ENCODE results near the gene SORCS2.

The SORCS2 gene

DNA sequence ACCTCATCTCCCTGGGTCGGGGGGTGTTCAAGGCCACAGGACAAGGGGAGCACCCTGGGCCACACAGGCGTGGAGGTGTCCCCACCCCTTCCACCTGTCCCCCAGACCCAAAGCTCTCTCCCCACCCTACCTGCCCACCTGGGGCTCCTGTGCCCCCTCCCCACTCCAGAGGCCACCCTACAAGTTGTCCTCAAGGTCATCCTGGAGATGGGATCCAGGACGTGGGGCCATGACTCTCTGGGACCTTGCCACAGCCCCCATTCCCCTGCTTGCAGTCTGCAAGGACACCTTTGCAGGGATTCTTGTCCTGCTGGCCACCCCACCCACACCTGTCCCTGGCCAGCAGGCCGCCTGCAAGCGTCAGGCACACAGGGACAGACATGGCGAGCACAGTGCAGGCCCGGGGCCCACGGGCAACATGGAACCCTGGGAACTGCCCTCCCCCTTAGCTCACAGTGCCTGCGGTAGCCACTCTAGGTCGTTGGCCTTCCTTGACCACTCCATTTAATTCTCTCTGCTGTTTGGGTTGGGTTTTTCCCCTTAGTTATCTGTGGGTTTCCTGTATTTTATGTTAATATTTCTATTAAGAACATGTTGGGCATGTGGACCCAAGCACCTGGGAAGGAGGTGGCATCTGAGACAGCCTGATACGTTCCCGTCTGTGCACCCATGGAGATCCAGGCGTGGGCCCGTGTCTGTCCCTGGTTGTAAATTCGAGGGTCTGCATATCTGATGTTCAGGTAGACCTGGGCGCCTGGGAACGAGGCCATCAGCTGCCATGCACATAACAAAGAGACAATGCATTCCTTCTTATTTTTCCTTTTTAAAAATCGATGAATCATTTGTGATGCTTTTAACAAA, 549.8 kb downstream of the SORCS2 start:
- Histone ChIP-seq H3K4me1 (ENCODE audit: control insufficient read depth, insufficient read depth, low read length) (no peaks in the 10 kb centered on the region), H3K9me3 (ENCODE audit: control insufficient read depth, insufficient read depth, low read depth, low read length) (no peaks in the 10 kb centered on the region), H3K27ac (ENCODE audit: extremely low read depth, low read depth, low read length) (no peak overlapping the region), H3K4me3 (ENCODE audit: low read depth, low read length) (no peak overlapping the region), H3K36me3 (ENCODE audit: control insufficient read depth in 2 of 2, insufficient read depth in 1 of 2, low read length in 2 of 2) (no peaks in the 10 kb centered on the region)
- ChIA-PET CTCF (interaction anchor here (1.1 kb wide), 1 partner anchor 20 kb away, joined by 3 read pairs; no protein-coding TSS in a partner anchor), POLR2A (no interaction called here)
- no peak for TF ChIP-seq ZNF785 (tag by site-specific recombination; IDR thresholded peaks at IDR 0.05)
- TF ChIP-seq INSM2 (tag by site-specific recombination; IDR thresholded peaks at IDR 0.05) = no peak
- no peak for TF ChIP-seq ZNF529 (tag by site-specific recombination; IDR thresholded peaks at IDR 0.05; ENCODE audit: insufficient replicate concordance)

DNA sequence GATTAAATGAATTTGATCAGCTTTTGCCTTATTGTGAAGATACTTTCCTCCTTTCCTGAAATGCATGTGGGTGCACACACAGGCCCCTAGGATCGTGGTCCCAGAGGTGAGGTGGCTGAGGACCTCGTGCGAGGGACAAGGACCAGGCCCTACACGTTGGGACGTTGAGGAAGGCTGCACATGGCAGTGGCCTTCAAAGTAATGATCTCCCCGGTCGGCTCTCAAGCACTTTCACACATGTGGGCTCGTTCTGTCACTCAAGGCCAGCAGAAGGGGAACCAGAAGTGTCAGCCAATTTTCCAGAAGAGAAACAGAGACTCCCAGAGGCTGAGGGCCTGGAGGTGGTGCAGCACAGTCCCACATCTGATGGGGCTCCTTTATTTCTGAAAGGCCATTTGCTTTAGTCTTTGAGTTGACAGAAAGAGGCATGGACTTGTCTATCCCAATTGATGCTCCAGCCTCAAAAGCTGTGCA, 550.5 kb downstream of the SORCS2 start:
- POLR2A ChIA-PET = no interaction called here
- CTCF ChIA-PET = interaction anchor here (1.1 to 1.6 kb wide), 2 partner anchors 16 to 19 kb away, joined by 3 to 6 read pairs; no protein-coding TSS in a partner anchor
- no peak overlapping the region for H3K27ac ChIP-seq (ENCODE audit: extremely low read depth, low read depth, low read length)
- TF ChIP-seq ZNF704 (tag by site-specific recombination; IDR thresholded peaks at IDR 0.05) (no peak), ZNF48 (tag by site-specific recombination; IDR thresholded peaks at IDR 0.05) (no peak), ZNF341 (tag by site-specific recombination; IDR thresholded peaks at IDR 0.05; ENCODE audit: low read depth) (no peak), ZNF548 (tag by site-specific recombination; IDR thresholded peaks at IDR 0.05) (no peak), ZSCAN4 (tag by site-specific recombination; IDR thresholded peaks at IDR 0.05) (no peak), ZNF785 (tag by site-specific recombination; IDR thresholded peaks at IDR 0.05) (no peak), ZNF433 (tag by site-specific recombination; IDR thresholded peaks at IDR 0.05; ENCODE audit: low read depth) (no peak), ZNF121 (tag by site-specific recombination; IDR thresholded peaks at IDR 0.05) (no peak), INSM2 (tag by site-specific recombination; IDR thresholded peaks at IDR 0.05) (no peak), IKZF3 (tag by site-specific recombination; IDR thresholded peaks at IDR 0.05) (no peak), ZNF335 (tag by site-specific recombination; conservative IDR thresholded peaks at IDR 0.05) (no peak), ZNF670 (tag by site-specific recombination; IDR thresholded peaks at IDR 0.05; ENCODE audit: low read depth) (no peak)
- TF ChIP-seq, protein P1, sequence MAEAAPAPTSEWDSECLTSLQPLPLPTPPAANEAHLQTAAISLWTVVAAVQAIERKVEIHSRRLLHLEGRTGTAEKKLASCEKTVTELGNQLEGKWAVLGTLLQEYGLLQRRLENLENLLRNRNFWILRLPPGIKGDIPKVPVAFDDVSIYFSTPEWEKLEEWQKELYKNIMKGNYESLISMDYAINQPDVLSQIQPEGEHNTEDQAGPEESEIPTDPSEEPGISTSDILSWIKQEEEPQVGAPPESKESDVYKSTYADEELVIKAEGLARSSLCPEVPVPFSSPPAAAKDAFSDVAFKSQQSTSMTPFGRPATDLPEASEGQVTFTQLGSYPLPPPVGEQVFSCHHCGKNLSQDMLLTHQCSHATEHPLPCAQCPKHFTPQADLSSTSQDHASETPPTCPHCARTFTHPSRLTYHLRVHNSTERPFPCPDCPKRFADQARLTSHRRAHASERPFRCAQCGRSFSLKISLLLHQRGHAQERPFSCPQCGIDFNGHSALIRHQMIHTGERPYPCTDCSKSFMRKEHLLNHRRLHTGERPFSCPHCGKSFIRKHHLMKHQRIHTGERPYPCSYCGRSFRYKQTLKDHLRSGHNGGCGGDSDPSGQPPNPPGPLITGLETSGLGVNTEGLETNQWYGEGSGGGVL (tag by site-specific recombination; IDR thresholded peaks at IDR 0.05) = no peak
- TF ChIP-seq, protein P2, sequence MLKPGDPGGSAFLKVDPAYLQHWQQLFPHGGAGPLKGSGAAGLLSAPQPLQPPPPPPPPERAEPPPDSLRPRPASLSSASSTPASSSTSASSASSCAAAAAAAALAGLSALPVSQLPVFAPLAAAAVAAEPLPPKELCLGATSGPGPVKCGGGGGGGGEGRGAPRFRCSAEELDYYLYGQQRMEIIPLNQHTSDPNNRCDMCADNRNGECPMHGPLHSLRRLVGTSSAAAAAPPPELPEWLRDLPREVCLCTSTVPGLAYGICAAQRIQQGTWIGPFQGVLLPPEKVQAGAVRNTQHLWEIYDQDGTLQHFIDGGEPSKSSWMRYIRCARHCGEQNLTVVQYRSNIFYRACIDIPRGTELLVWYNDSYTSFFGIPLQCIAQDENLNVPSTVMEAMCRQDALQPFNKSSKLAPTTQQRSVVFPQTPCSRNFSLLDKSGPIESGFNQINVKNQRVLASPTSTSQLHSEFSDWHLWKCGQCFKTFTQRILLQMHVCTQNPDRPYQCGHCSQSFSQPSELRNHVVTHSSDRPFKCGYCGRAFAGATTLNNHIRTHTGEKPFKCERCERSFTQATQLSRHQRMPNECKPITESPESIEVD (tag by site-specific recombination; IDR thresholded peaks at IDR 0.05) = no peak
- TF ChIP-seq, protein P3, sequence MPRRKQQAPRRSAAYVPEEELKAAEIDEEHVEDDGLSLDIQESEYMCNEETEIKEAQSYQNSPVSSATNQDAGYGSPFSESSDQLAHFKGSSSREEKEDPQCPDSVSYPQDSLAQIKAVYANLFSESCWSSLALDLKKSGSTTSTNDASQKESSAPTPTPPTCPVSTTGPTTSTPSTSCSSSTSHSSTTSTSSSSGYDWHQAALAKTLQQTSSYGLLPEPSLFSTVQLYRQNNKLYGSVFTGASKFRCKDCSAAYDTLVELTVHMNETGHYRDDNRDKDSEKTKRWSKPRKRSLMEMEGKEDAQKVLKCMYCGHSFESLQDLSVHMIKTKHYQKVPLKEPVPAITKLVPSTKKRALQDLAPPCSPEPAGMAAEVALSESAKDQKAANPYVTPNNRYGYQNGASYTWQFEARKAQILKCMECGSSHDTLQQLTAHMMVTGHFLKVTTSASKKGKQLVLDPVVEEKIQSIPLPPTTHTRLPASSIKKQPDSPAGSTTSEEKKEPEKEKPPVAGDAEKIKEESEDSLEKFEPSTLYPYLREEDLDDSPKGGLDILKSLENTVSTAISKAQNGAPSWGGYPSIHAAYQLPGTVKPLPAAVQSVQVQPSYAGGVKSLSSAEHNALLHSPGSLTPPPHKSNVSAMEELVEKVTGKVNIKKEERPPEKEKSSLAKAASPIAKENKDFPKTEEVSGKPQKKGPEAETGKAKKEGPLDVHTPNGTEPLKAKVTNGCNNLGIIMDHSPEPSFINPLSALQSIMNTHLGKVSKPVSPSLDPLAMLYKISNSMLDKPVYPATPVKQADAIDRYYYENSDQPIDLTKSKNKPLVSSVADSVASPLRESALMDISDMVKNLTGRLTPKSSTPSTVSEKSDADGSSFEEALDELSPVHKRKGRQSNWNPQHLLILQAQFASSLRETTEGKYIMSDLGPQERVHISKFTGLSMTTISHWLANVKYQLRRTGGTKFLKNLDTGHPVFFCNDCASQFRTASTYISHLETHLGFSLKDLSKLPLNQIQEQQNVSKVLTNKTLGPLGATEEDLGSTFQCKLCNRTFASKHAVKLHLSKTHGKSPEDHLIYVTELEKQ (tag by site-specific recombination; IDR thresholded peaks at IDR 0.05; ENCODE audit: borderline replicate concordance) = no peak
- TF ChIP-seq, protein P4, sequence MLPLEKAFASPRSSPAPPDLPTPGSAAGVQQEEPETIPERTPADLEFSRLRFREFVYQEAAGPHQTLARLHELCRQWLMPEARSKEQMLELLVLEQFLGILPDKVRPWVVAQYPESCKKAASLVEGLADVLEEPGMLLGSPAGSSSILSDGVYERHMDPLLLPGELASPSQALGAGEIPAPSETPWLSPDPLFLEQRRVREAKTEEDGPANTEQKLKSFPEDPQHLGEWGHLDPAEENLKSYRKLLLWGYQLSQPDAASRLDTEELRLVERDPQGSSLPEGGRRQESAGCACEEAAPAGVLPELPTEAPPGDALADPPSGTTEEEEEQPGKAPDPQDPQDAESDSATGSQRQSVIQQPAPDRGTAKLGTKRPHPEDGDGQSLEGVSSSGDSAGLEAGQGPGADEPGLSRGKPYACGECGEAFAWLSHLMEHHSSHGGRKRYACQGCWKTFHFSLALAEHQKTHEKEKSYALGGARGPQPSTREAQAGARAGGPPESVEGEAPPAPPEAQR (tag by site-specific recombination; IDR thresholded peaks at IDR 0.05) = no peak

More for the DNA sequence above, 550.5 kb downstream of the SORCS2 start:
- H3K4me1 ChIP-seq (ENCODE audit: control insufficient read depth, insufficient read depth, low read length) = no peaks in the 10 kb centered on the region
- no peaks in the 10 kb centered on the region for H3K9me3 ChIP-seq (ENCODE audit: control insufficient read depth, insufficient read depth, low read depth, low read length)
- H3K36me3 ChIP-seq (ENCODE audit: control insufficient read depth in 2 of 2, insufficient read depth in 1 of 2, low read length in 2 of 2) = no peaks in the 10 kb centered on the region
- H3K4me3 ChIP-seq (ENCODE audit: low read depth, low read length) = no peak overlapping the region

All from HEK293 (cell line).